Epithelial cell of prostate (primary cell): Measurements from ENCODE around the gene CHSY1.
A peak's percentile ranks its signal among the peaks of the same experiment; 100 is the strongest.

Experiments used
- DNase-seq: peaks from one replicate; pipeline ENCODE4 v3.0.0-alpha.2; 2011; ENCODE audit warnings: low read depth, low spot score
- H3K27ac ChIP-seq: fragments of 450-650 bp; 2 replicates; pipeline ENCODE4 v1.5.1; 2017; ENCODE audit warnings: mild to moderate bottlenecking

The CHSY1 gene

GRCh38 chr15:101272584-101272983, 20.7 kb upstream of the CHSY1 start:
- no peak overlapping the region for H3K27ac ChIP-seq
- DNase-seq, result no peak

- no peak overlapping the region for H3K27ac ChIP-seq
- no peak for DNase-seq
Observed at GRCh38 chr15:101269479-101270223, 17.8 kb upstream of the CHSY1 start.

GRCh38 chr15:101267320-101268104, 15.7 kb upstream of the CHSY1 start:
- H3K27ac ChIP-seq, result no peak overlapping the region
- no peak for DNase-seq

- no peak overlapping the region for H3K27ac ChIP-seq
- DNase-seq, result no peak
Observed at GRCh38 chr15:101266787-101267186, 14.9 kb upstream of the CHSY1 start.

GRCh38 chr15:101266034-101266433, 14.2 kb upstream of the CHSY1 start:
- DNase-seq, result no peak
- no peak overlapping the region for H3K27ac ChIP-seq

GRCh38 chr15:101264911-101265641, 13.2 kb upstream of the CHSY1 start:
- no peak overlapping the region for H3K27ac ChIP-seq
- no peak for DNase-seq

GRCh38 chr15:101264011-101264410, 12.2 kb upstream of the CHSY1 start:
- no peak for DNase-seq
- no peak overlapping the region for H3K27ac ChIP-seq

- no peak overlapping the region for H3K27ac ChIP-seq
- DNase-seq, result no peak
Observed at GRCh38 chr15:101262551-101262950, 10.7 kb upstream of the CHSY1 start.

GRCh38 chr15:101258238-101259144, 6.6 kb upstream of the CHSY1 start:
- DNase-seq, result no peak
- no peak overlapping the region for H3K27ac ChIP-seq

GRCh38 chr15:101256757-101257156, 4.9 kb upstream of the CHSY1 start:
- DNase-seq, result no peak
- H3K27ac ChIP-seq, result no peak overlapping the region

GRCh38 chr15:101255615-101256241, 3.9 kb upstream of the CHSY1 start:
- H3K27ac ChIP-seq, result no peak overlapping the region
- DNase-seq, result no peak

GRCh38 chr15:101255051-101255395, 3.2 kb upstream of the CHSY1 start:
- DNase-seq, result no peak
- no peak overlapping the region for H3K27ac ChIP-seq

- no peak overlapping the region for H3K27ac ChIP-seq
- DNase-seq, result no peak
Observed at GRCh38 chr15:101254157-101255050, 2.6 kb upstream of the CHSY1 start.

- H3K27ac ChIP-seq, result peak overlapping the region; percentile 69
- no peak for DNase-seq
Observed at GRCh38 chr15:101252836-101253235, 988 bp upstream of the CHSY1 start.

GRCh38 chr15:101250873-101251829, 697 bp downstream of the CHSY1 start:
- peak overlapping the region; percentile 69 for H3K27ac ChIP-seq

GRCh38 chr15:101250341-101250831, 1.5 kb downstream of the CHSY1 start:
- DNase-seq, result no peak
- H3K27ac ChIP-seq, result peak overlapping the region; percentile 69

More at GRCh38 chr15:101250873-101251829, 697 bp downstream of the CHSY1 start:
- no peak for DNase-seq

GRCh38 chr15:101248274-101248673, 3.6 kb downstream of the CHSY1 start:
- DNase-seq, result no peak

More at GRCh38 chr15:101248274-101248673, 3.6 kb downstream of the CHSY1 start:
- no peak overlapping the region for H3K27ac ChIP-seq
